Measurements from ENCODE around the gene NPL. TPM values are rescaled to one million over a fixed set of nuclear protein-coding genes. Genes with fewer than 3 reads are reported as not detected.

NPL gene
- total and polyA plus RNA-seq, 9 of the 15 experiments (the other 6 are each of a cell fraction or from before 2014, with no cell fraction given), result 9.9 to 22.3 (median 14.2) TPM

DNA sequence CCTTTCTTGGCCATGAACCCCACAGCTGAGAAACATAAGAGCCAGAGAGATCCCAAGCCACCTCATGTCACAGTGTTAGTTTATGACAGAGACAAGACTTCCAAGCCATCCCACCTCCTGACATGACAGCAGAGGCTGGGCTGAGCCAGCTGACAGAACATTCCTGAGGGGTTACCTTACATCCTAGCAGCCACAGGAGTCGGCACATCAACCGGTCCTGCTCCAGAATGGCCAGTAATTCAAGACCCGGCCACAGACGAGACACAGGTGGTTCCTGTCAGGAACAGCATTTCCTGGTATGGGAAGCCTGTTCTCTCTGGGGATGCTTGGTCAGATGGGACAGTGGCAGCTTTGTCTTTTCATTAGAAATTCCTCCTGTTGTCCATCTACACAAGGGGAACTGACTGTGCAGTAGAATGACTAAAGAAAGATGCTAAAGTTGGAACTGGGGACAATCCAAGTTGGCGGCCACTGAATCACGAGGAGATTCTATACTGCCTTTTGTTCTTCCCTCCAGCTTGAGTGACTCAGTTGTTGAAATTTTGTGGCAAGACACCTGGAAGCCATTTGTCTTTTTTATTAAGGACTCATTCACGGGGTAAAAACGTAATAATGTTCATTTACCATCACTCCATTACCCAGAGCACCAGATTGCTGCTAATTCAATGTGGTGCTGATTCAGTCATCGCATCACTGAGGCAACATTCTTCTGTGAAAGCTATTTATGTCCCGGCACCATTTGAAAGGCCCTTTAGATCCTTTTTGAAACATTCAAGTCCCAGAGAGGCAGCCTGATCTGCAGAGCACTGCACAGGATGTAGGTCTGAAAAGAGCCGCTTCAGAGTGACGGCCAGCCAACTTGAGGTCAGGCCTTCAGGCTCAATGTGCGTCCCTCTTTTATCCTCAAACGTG is 37.2 kb upstream of the NPL start (continued):
- TF ChIP-seq, protein P1, sequence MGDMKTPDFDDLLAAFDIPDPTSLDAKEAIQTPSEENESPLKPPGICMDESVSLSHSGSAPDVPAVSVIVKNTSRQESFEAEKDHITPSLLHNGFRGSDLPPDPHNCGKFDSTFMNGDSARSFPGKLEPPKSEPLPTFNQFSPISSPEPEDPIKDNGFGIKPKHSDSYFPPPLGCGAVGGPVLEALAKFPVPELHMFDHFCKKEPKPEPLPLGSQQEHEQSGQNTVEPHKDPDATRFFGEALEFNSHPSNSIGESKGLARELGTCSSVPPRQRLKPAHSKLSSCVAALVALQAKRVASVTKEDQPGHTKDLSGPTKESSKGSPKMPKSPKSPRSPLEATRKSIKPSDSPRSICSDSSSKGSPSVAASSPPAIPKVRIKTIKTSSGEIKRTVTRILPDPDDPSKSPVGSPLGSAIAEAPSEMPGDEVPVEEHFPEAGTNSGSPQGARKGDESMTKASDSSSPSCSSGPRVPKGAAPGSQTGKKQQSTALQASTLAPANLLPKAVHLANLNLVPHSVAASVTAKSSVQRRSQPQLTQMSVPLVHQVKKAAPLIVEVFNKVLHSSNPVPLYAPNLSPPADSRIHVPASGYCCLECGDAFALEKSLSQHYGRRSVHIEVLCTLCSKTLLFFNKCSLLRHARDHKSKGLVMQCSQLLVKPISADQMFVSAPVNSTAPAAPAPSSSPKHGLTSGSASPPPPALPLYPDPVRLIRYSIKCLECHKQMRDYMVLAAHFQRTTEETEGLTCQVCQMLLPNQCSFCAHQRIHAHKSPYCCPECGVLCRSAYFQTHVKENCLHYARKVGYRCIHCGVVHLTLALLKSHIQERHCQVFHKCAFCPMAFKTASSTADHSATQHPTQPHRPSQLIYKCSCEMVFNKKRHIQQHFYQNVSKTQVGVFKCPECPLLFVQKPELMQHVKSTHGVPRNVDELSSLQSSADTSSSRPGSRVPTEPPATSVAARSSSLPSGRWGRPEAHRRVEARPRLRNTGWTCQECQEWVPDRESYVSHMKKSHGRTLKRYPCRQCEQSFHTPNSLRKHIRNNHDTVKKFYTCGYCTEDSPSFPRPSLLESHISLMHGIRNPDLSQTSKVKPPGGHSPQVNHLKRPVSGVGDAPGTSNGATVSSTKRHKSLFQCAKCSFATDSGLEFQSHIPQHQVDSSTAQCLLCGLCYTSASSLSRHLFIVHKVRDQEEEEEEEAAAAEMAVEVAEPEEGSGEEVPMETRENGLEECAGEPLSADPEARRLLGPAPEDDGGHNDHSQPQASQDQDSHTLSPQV (IDR thresholded peaks at IDR 0.05), result no peak
- no peak for TF ChIP-seq XRCC3 (IDR thresholded peaks at IDR 0.05)
- TF ChIP-seq SUPT5H (IDR thresholded peaks at IDR 0.05), result no peak
- no peak for TF ChIP-seq ATF7 (IDR thresholded peaks at IDR 0.05)

DNA sequence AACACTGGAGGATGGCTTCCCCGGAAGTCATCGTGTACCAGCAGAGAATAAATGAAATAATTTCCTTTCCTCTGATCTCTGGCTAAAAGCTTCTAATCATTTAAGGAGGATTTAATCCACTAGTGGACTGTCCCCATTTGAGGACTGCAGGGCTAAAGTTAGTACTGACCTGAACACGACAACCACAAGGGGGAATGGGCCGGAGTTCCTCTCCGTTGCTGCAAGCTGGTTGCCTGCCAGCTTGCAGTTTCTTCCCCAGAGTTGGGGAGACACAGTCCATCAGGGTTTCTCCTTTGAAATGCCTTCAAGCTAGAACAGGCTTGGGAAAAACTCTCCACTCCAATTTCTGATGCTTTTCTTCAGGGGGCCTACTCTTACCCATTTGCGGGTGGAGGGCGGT is 35.5 kb upstream of the NPL start:
- WGBS (ENCODE audit: insufficient coverage, low coverage, missing lambda C conversion rate), result 2% methylated on average over 7 of the region's 7 CpGs
- TF ChIP-seq, protein P2, sequence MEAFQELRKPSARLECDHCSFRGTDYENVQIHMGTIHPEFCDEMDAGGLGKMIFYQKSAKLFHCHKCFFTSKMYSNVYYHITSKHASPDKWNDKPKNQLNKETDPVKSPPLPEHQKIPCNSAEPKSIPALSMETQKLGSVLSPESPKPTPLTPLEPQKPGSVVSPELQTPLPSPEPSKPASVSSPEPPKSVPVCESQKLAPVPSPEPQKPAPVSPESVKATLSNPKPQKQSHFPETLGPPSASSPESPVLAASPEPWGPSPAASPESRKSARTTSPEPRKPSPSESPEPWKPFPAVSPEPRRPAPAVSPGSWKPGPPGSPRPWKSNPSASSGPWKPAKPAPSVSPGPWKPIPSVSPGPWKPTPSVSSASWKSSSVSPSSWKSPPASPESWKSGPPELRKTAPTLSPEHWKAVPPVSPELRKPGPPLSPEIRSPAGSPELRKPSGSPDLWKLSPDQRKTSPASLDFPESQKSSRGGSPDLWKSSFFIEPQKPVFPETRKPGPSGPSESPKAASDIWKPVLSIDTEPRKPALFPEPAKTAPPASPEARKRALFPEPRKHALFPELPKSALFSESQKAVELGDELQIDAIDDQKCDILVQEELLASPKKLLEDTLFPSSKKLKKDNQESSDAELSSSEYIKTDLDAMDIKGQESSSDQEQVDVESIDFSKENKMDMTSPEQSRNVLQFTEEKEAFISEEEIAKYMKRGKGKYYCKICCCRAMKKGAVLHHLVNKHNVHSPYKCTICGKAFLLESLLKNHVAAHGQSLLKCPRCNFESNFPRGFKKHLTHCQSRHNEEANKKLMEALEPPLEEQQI (IDR thresholded peaks at IDR 0.05), result no peak
- no peak for TF ChIP-seq KLF16 (IDR thresholded peaks at IDR 0.05)
- TF ChIP-seq, protein P3, sequence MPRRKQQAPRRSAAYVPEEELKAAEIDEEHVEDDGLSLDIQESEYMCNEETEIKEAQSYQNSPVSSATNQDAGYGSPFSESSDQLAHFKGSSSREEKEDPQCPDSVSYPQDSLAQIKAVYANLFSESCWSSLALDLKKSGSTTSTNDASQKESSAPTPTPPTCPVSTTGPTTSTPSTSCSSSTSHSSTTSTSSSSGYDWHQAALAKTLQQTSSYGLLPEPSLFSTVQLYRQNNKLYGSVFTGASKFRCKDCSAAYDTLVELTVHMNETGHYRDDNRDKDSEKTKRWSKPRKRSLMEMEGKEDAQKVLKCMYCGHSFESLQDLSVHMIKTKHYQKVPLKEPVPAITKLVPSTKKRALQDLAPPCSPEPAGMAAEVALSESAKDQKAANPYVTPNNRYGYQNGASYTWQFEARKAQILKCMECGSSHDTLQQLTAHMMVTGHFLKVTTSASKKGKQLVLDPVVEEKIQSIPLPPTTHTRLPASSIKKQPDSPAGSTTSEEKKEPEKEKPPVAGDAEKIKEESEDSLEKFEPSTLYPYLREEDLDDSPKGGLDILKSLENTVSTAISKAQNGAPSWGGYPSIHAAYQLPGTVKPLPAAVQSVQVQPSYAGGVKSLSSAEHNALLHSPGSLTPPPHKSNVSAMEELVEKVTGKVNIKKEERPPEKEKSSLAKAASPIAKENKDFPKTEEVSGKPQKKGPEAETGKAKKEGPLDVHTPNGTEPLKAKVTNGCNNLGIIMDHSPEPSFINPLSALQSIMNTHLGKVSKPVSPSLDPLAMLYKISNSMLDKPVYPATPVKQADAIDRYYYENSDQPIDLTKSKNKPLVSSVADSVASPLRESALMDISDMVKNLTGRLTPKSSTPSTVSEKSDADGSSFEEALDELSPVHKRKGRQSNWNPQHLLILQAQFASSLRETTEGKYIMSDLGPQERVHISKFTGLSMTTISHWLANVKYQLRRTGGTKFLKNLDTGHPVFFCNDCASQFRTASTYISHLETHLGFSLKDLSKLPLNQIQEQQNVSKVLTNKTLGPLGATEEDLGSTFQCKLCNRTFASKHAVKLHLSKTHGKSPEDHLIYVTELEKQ (CRISPR knock-in tag; IDR thresholded peaks at IDR 0.05), result no peak
- TF ChIP-seq, protein P4, sequence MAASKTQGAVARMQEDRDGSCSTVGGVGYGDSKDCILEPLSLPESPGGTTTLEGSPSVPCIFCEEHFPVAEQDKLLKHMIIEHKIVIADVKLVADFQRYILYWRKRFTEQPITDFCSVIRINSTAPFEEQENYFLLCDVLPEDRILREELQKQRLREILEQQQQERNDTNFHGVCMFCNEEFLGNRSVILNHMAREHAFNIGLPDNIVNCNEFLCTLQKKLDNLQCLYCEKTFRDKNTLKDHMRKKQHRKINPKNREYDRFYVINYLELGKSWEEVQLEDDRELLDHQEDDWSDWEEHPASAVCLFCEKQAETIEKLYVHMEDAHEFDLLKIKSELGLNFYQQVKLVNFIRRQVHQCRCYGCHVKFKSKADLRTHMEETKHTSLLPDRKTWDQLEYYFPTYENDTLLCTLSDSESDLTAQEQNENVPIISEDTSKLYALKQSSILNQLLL (CRISPR knock-in tag; IDR thresholded peaks at IDR 0.05; ENCODE audit: borderline replicate concordance), result no peak

More for the DNA sequence above, 35.5 kb upstream of the NPL start:
- no peaks in the 10 kb centered on the region for H3K36me3 ChIP-seq (ENCODE audit: control insufficient read depth, insufficient read depth, low read length)
- in situ Hi-C loops (cut with MboI), result no loop called here
- H3K9ac ChIP-seq (ENCODE audit: insufficient read depth in 1 of 2, low read depth in 2 of 2, low read length in 2 of 2), result no peak overlapping the region
- FAIRE-seq (no peak), ATAC-seq (peak; percentile 33; the same call in 1 of the 3 replicates), DNase-seq (ENCODE audit: extremely low read depth in 1 of 4, low spot score in 3 of 4) (no peak)
- intact Hi-C loops (cut with micrococcal nuclease), result no loop called here
- POLR2A ChIA-PET, result interaction anchor here (0.6 to 1.1 kb wide), 7 partner anchors 13 to 524 kb away, joined by 3 to 5 read pairs (median 3); no protein-coding TSS in a partner anchor
- CTCF ChIA-PET (ENCODE audit: low intra/inter-chr PET ratio), result no interaction called here
- no peak overlapping the region for H3K4me2 ChIP-seq (ENCODE audit: insufficient read depth, low read length)
- H4K20me1 ChIP-seq (replicated peaks; ENCODE audit: control insufficient read depth, insufficient read depth, low read length), result no peaks in the 10 kb centered on the region
- no peaks in the 10 kb centered on the region for H3K79me2 ChIP-seq (ENCODE audit: control insufficient read depth, insufficient read depth, low read length)
- no TSS peak for BruUV-seq (replicated peaks)
- H3K9me1 ChIP-seq (ENCODE audit: control insufficient read depth, insufficient read depth, low read length), result no peaks in the 10 kb centered on the region
- peaks cover 16 to 20% of the 10 kb centered on the region in 2 experiments for H3K27me3 ChIP-seq (ENCODE audit: control insufficient read depth in 2 of 2, insufficient read depth in 2 of 2, low read length in 2 of 2)
- no peak overlapping the region for H3K4me3 ChIP-seq
- H2AFZ ChIP-seq (ENCODE audit: low read depth, low read length), result no peak overlapping the region
- H3K9me3 ChIP-seq (replicated peaks; ENCODE audit: control insufficient read depth, insufficient read depth, low read depth, low read length), result no peaks in the 10 kb centered on the region
- no peaks in the 10 kb centered on the region for H3K4me1 ChIP-seq (replicated peaks in 1 of 2; ENCODE audit: control insufficient read depth in 2 of 2, insufficient read depth in 2 of 2, low read length in 2 of 2)
- no peak overlapping the region for H3K27ac ChIP-seq (ENCODE audit: extremely low read depth, low read depth, low read length)

Data from K562 (cell line).